ENCODE results near the gene AGGF1. TPM values are rescaled to one million over a fixed set of nuclear protein-coding genes. Genes with fewer than 3 reads are reported as not detected.

Gene AGGF1
- total and polyA plus RNA-seq, 4 donors: 20.9 to 29.3 (median 28.0) TPM

DNA sequence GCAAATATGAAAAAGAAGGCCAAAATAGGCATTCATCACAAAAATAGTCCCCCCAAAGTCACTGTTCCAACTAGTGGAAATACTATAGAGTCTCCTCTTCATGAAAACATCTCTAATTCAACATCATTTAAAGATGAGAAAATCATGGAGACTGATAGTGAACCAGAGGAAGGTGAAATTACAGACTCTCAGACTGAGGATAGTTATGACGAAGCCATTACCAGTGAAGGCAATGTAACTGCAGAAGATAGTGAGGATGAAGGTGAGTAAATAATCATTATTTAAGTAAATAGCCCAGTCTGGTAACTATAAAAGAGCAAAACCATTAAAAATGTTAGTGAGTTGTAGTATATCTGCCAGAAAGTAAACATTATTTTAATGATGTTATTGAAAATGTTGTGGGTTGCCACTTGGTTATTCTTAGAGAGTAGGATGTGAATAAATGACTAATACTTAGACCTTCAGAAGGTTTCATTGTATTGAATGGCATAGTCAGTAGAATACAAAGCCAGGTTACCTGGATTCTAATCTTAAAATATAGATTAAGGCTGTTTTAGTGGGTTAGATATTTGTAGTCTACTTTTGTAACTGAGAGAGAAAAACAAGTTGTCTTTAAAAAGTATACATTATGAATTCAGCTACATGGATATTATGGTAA is 16.3 kb downstream of the AGGF1 start:
- Histone ChIP-seq H3K4me3 (ENCODE audit: low read depth, low read length) (no peak overlapping the region), H3K4me1 (ENCODE audit: control insufficient read depth, insufficient read depth, low read length) (no peaks in the 10 kb centered on the region), H3K27me3 (ENCODE audit: control insufficient read depth, insufficient read depth, low read length) (no peaks in the 10 kb centered on the region), H3K36me3 (ENCODE audit: control insufficient read depth, insufficient read depth, low read length) (peaks cover 12% of the 10 kb centered on the region), H3K27ac (ENCODE audit: low read depth, low read length) (no peak overlapping the region), H3K9me3 (ENCODE audit: control insufficient read depth, insufficient read depth, low read length) (no peaks in the 10 kb centered on the region)
- no CpG with 5 or more reads among the region's 1 CpG for WGBS (ENCODE audit: insufficient coverage)
- no peak for DNase-seq (ENCODE audit: low read depth in 4 of 6, low spot score in 6 of 6)

DNA sequence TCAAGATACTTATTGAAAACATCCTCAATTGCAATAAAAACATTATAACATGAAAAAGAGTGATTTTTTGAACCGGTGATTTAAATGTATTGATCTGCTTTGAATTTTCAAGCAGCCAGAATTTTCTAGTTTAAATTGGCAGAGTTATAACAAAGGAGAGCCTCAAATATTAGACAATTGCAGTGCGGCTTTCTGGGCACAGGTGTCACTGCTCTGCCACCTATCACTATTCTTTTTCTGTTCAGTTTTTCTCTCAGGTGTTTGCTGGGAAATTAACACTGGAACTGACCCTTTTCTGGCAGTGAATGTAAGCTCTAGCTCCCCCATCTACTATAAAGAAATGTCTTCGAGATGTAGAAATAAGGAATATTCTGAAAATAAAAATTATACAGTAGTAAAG is 33.8 kb downstream of the AGGF1 start:
- peak in 1 of 6 donors; percentile 48 for DNase-seq (ENCODE audit: low read depth in 4 of 6, low spot score in 6 of 6)
- WGBS (ENCODE audit: insufficient coverage): no CpG with 5 or more reads among the region's 3 CpGs
- H3K36me3 ChIP-seq (ENCODE audit: control insufficient read depth, insufficient read depth, low read length): peaks cover 9% of the 10 kb centered on the region

DNA sequence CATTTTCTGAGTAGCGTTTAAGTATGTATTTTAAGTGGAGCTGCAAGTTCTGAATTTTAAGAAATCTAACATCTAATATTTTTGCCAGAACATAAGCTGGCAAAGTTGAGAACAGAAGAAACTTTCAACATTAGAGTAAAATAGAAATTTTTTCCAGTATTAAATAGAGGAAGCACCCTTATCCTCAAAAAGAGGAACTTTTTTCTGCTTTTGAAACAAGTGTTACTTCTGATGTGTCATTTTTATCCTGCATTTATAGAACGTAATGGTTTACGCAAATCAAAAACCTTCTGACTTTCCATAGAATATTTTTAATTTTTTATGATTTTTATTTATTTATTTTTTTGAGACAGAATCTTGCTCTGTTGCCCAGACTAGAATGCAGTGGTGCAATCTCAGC is 35.1 kb downstream of the AGGF1 start:
- no CpG with 5 or more reads among the region's 3 CpGs for WGBS (ENCODE audit: insufficient coverage)
- H3K27me3 ChIP-seq (ENCODE audit: control insufficient read depth, insufficient read depth, low read length): no peaks in the 10 kb centered on the region
- no peaks in the 10 kb centered on the region for H3K4me1 ChIP-seq (ENCODE audit: control insufficient read depth, insufficient read depth, low read length)
- no peak for DNase-seq (ENCODE audit: low read depth in 4 of 6, low spot score in 6 of 6)
- H3K36me3 ChIP-seq (ENCODE audit: control insufficient read depth, insufficient read depth, low read length): peaks cover 5% of the 10 kb centered on the region
- H3K27ac ChIP-seq (ENCODE audit: low read depth, low read length): no peak overlapping the region
- no peak overlapping the region for H3K4me3 ChIP-seq (ENCODE audit: low read depth, low read length)
- no peaks in the 10 kb centered on the region for H3K9me3 ChIP-seq (ENCODE audit: control insufficient read depth, insufficient read depth, low read length)

More for the DNA sequence above, 33.8 kb downstream of the AGGF1 start:
- Histone ChIP-seq H3K4me3 (ENCODE audit: low read depth, low read length) (no peak overlapping the region), H3K4me1 (ENCODE audit: control insufficient read depth, insufficient read depth, low read length) (no peaks in the 10 kb centered on the region), H3K27me3 (ENCODE audit: control insufficient read depth, insufficient read depth, low read length) (no peaks in the 10 kb centered on the region), H3K27ac (ENCODE audit: low read depth, low read length) (no peak overlapping the region), H3K9me3 (ENCODE audit: control insufficient read depth, insufficient read depth, low read length) (no peaks in the 10 kb centered on the region)

DNA sequence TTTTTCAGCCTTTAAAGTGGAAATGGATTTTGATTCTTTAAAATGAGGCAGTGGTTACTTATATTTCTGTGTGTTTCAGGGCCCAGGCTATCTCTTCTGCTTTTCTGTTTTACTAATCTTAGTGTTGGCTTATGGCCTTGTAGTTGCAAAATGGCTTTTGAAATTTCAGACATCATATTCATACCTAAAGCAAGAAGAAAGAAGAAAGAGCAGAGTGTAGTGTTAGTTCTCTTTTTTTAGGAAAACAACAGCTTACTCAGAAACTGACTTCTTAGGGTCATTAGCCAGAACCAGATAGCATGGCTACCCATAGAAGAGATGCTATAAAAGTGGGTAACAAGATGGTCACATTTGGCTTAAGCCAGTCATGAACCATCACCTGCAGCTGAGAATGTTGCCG is 36.0 kb downstream of the AGGF1 start:
- peaks cover 5% of the 10 kb centered on the region for H3K36me3 ChIP-seq (ENCODE audit: control insufficient read depth, insufficient read depth, low read length)
- no peak for DNase-seq (ENCODE audit: low read depth in 4 of 6, low spot score in 6 of 6)
- 88% methylated on average over 1 of the region's 1 CpG for WGBS (ENCODE audit: insufficient coverage)
- no peak overlapping the region for H3K4me3 ChIP-seq (ENCODE audit: low read depth, low read length)
- H3K9me3 ChIP-seq (ENCODE audit: control insufficient read depth, insufficient read depth, low read length): no peaks in the 10 kb centered on the region
- no peaks in the 10 kb centered on the region for H3K27me3 ChIP-seq (ENCODE audit: control insufficient read depth, insufficient read depth, low read length)
- H3K4me1 ChIP-seq (ENCODE audit: control insufficient read depth, insufficient read depth, low read length): no peaks in the 10 kb centered on the region
- H3K27ac ChIP-seq (ENCODE audit: low read depth, low read length): no peak overlapping the region

DNA sequence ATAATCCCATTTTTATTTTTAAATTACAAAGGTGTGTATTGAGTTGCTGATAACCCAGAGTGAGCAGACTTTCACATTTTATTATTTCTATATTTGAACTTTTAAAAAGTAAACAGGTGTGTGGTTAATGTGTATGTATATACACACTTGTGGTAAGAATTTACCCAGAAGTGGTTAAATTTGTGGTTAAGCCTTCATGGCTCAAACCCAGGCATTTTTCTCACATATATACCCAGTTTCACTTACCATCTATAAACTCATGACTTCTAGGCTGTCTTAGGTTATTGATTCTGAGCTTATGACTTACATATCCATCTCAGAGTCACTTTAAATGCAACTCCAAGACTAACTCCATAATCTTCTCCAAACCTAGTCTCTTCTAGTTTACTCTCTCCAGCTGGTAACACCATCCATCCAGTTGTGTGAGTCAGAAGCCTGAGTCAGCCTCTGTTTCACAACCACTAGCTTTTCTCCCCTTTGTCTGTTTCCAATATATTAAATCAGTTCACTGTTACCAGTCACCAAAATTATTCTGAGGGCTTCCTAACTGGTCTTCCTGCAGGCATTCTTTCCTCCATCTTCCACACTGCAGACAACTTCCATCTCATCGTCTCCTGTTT is 36.7 kb downstream of the AGGF1 start:
- no peak overlapping the region for H3K27ac ChIP-seq (ENCODE audit: low read depth, low read length)
- DNase-seq (ENCODE audit: low read depth in 4 of 6, low spot score in 6 of 6): no peak
- H3K27me3 ChIP-seq (ENCODE audit: control insufficient read depth, insufficient read depth, low read length): no peaks in the 10 kb centered on the region
- H3K36me3 ChIP-seq (ENCODE audit: control insufficient read depth, insufficient read depth, low read length): peaks cover 2% of the 10 kb centered on the region
- no peak overlapping the region for H3K4me3 ChIP-seq (ENCODE audit: low read depth, low read length)
- no peaks in the 10 kb centered on the region for H3K9me3 ChIP-seq (ENCODE audit: control insufficient read depth, insufficient read depth, low read length)
- 38% methylated on average over 1 of the region's 1 CpG for WGBS (ENCODE audit: insufficient coverage)
- H3K4me1 ChIP-seq (ENCODE audit: control insufficient read depth, insufficient read depth, low read length): no peaks in the 10 kb centered on the region

DNA sequence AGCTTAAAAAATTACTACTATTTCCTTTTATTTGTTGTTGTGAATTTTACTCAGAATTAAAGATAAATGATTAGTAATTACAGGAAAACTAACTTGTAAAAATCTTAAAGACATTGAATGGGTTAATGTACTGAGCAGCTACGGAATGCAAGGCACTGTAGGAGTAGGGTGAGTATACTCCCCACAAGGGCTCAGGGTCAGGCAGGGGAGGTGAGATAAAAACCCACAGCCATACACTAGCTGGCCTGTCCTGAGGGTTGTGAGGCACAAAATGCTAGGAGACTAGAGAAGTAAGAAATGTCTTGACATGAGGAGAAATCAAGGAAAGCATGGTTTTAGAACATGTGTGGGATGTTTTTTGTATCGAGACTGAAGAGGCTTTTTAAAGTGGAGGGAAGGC is 43.5 kb downstream of the AGGF1 start:
- DNase-seq (ENCODE audit: low read depth in 4 of 6, low spot score in 6 of 6): no peak
- H3K27me3 ChIP-seq (ENCODE audit: control insufficient read depth, insufficient read depth, low read length): no peaks in the 10 kb centered on the region
- H3K4me1 ChIP-seq (ENCODE audit: control insufficient read depth, insufficient read depth, low read length): peaks cover 5% of the 10 kb centered on the region
- H3K27ac ChIP-seq (ENCODE audit: low read depth, low read length): no peak overlapping the region
- peaks cover 12% of the 10 kb centered on the region for H3K36me3 ChIP-seq (ENCODE audit: control insufficient read depth, insufficient read depth, low read length)
- H3K4me3 ChIP-seq (ENCODE audit: low read depth, low read length): no peak overlapping the region
- no peaks in the 10 kb centered on the region for H3K9me3 ChIP-seq (ENCODE audit: control insufficient read depth, insufficient read depth, low read length)
- WGBS (ENCODE audit: insufficient coverage): 95% methylated on average over 1 of the region's 2 CpGs

DNA sequence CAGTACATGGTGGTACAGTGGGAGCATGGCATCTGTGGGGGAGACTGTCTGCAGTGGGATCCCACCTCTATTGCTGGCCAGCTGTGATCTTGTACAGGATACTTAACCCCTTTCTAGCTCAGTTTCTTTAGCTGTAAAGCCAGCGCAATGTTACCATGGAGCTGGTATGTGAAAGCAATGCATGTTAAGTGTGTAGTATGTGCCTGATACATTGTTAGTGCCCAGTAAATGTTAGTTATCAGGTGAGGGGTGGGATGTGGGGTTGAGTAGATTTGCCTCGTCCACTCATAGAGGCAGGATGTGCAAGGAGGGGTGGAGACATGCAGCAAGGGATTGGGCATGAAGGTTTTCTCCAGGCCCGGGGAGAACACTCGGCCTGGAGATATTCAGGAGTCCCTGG is 44.5 kb downstream of the AGGF1 start:
- H3K4me3 ChIP-seq (ENCODE audit: low read depth, low read length): no peak overlapping the region
- H3K4me1 ChIP-seq (ENCODE audit: control insufficient read depth, insufficient read depth, low read length): peaks cover 5% of the 10 kb centered on the region
- WGBS (ENCODE audit: insufficient coverage): 80% methylated on average over 4 of the region's 4 CpGs
- no peak for DNase-seq (ENCODE audit: low read depth in 4 of 6, low spot score in 6 of 6)
- no peak overlapping the region for H3K27ac ChIP-seq (ENCODE audit: low read depth, low read length)
- H3K36me3 ChIP-seq (ENCODE audit: control insufficient read depth, insufficient read depth, low read length): peaks cover 12% of the 10 kb centered on the region
- H3K9me3 ChIP-seq (ENCODE audit: control insufficient read depth, insufficient read depth, low read length): no peaks in the 10 kb centered on the region
- H3K27me3 ChIP-seq (ENCODE audit: control insufficient read depth, insufficient read depth, low read length): no peaks in the 10 kb centered on the region

DNA sequence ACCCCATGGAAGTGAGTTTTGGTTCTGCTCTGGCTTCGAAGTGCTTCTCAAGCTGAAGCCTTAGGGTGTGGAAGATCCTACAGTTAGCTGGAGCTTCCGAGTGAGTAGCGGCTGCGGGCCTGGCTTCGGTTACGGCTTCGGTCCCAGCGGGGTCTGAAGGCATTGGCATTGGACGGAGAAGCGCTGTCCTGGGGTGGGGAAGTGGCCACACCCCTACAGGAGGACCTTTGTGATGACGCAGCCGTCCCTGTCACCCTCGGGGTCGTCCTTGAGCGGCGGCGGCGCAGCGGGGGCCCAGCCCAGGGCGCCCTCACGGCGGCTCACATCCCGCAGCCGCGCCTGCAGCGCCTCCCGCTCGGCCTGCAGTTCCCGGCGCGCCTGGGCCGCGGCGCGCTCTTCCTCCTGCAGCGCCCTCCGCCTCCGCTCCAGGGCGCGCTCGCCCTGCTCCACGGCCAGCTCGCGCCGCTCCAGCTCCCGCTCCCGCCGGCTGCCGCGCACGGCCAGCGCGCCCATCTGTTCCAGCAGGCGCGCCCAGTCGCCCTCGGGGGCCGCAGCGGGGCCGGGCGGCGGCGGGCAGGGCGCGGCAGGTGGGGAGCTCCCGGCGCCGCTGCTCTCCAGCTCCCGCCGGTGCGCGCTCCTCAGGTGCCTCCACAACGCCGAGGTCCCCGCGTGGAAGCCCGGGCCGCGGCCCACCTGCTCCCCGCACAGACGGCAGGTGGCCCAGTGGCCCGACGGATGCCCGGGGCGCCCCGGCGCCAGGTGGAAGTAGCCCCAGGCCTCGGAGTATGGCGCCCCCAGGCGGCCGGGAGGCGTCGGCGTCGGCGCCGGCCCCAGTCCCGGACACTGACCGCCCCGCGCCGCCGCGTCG is 47.0 kb downstream of the AGGF1 start:
- H3K4me3 ChIP-seq (ENCODE audit: low read depth, low read length): peak overlapping the region; percentile 21
- 3% methylated on average over 105 of the region's 105 CpGs for WGBS (ENCODE audit: insufficient coverage)

DNA sequence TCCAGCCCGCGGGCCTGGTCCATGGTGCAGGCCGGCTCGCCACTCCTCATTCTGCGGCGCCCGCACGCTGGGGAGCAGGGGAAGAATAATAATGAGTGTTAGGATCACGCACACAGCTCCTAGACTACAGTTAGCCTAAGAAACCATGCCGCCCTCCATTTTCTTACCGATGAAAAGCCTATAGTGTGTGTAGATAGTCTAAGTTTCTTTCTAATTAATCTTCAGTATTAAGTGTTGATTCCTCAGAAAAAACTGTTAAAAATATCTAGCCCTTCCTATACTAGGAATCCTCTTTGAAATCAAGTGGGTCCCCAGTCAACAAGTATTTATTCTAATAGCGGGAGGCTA is 47.6 kb downstream of the AGGF1 start:
- no peaks in the 10 kb centered on the region for H3K9me3 ChIP-seq (ENCODE audit: control insufficient read depth, insufficient read depth, low read length)
- DNase-seq (ENCODE audit: low read depth in 4 of 6, low spot score in 6 of 6): peak in 1 of 6 donors; percentile 75
- H3K27ac ChIP-seq (ENCODE audit: low read depth, low read length): peak overlapping the region; percentile 65
- WGBS (ENCODE audit: insufficient coverage): 0% methylated on average over 2 of the region's 12 CpGs
- peak overlapping the region; percentile 23 for H3K4me3 ChIP-seq (ENCODE audit: low read depth, low read length)
- no peaks in the 10 kb centered on the region for H3K27me3 ChIP-seq (ENCODE audit: control insufficient read depth, insufficient read depth, low read length)
- peaks cover 5% of the 10 kb centered on the region for H3K4me1 ChIP-seq (ENCODE audit: control insufficient read depth, insufficient read depth, low read length)
- H3K36me3 ChIP-seq (ENCODE audit: control insufficient read depth, insufficient read depth, low read length): peaks cover 16% of the 10 kb centered on the region

More for the DNA sequence above, 47.0 kb downstream of the AGGF1 start:
- H3K36me3 ChIP-seq (ENCODE audit: control insufficient read depth, insufficient read depth, low read length): peaks cover 16% of the 10 kb centered on the region
- H3K9me3 ChIP-seq (ENCODE audit: control insufficient read depth, insufficient read depth, low read length): no peaks in the 10 kb centered on the region
- H3K27me3 ChIP-seq (ENCODE audit: control insufficient read depth, insufficient read depth, low read length): no peaks in the 10 kb centered on the region
- H3K27ac ChIP-seq (ENCODE audit: low read depth, low read length): peak overlapping the region; percentile 65
- H3K4me1 ChIP-seq (ENCODE audit: control insufficient read depth, insufficient read depth, low read length): peaks cover 5% of the 10 kb centered on the region
- peak in 4 of 6 donors; percentile 43 to 86 (median 66) for DNase-seq (ENCODE audit: low read depth in 4 of 6, low spot score in 6 of 6)

Data from spinal cord (tissue), 10 donors.